HG02884 (cell line): ENCODE measurements around the gene CCDC154.
"Not testable (repeated sequence)": the region's sequence is repeated elsewhere in the genome, so short reads cannot be mapped to it uniquely, and the experiment has no call there.

ENCODE experiments used
- ATAC-seq: cut with Tn5 transposase; IDR thresholded peaks from one replicate; pipeline ENCODE4 v1.9.1; 2021; ENCODE audit warnings: mild to moderate bottlenecking, moderate library complexity; ENCODE audit not compliant: unreplicated experiment

CCDC154 gene

GRCh38 chr16:1455190-1456171 is 11.1 kb upstream of the CCDC154 start:
- no peak for ATAC-seq

- no peak for ATAC-seq
These were observed 10.2 kb upstream of the CCDC154 start for GRCh38 chr16:1454561-1454960.

GRCh38 chr16:1453316-1453715 is 9.0 kb upstream of the CCDC154 start:
- ATAC-seq: no peak

- ATAC-seq: no peak
These were observed 8.2 kb upstream of the CCDC154 start for GRCh38 chr16:1452530-1452929.

GRCh38 chr16:1451702-1452392 is 7.5 kb upstream of the CCDC154 start:
- no peak for ATAC-seq

- no peak for ATAC-seq
These were observed 6.5 kb upstream of the CCDC154 start for GRCh38 chr16:1450841-1451240.

GRCh38 chr16:1450218-1450617 is 5.9 kb upstream of the CCDC154 start:
- no peak for ATAC-seq

GRCh38 chr16:1449201-1449788 is 4.9 kb upstream of the CCDC154 start:
- ATAC-seq: no peak

- no peak for ATAC-seq
These were observed 4.3 kb upstream of the CCDC154 start for GRCh38 chr16:1448536-1449116.

- no peak for ATAC-seq
These were observed 3.6 kb upstream of the CCDC154 start for GRCh38 chr16:1447965-1448364.

GRCh38 chr16:1446296-1447080 is 2.1 kb upstream of the CCDC154 start:
- no peak for ATAC-seq

GRCh38 chr16:1445518-1446203 is 1.3 kb upstream of the CCDC154 start:
- no peak for ATAC-seq

- ATAC-seq: no peak
These were observed 568 bp upstream of the CCDC154 start for GRCh38 chr16:1444730-1445517.

GRCh38 chr16:1443403-1443973 is 868 bp downstream of the CCDC154 start:
- ATAC-seq: no peak

GRCh38 chr16:1442697-1443096 is 1.7 kb downstream of the CCDC154 start:
- no peak for ATAC-seq

GRCh38 chr16:1441391-1441829 is 2.9 kb downstream of the CCDC154 start:
- no peak for ATAC-seq

GRCh38 chr16:1439699-1440074 is 4.7 kb downstream of the CCDC154 start:
- not testable (repeated sequence) for ATAC-seq

GRCh38 chr16:1439058-1439698 is 5.2 kb downstream of the CCDC154 start:
- ATAC-seq: no peak
